Neural cell (in vitro differentiated cells): ENCODE data around the gene CRHR1. TPM values are rescaled to one million over a fixed set of nuclear protein-coding genes. Genes with fewer than 3 reads are reported as not detected.

Source experiments
- H2AFZ ChIP-seq: fragments of 200-600, 300-800 bp; sonication (generic), shearing (Covaris generic); 2 replicates; pipeline ENCODE4 v1.6.0; 2014; ENCODE audit warnings: low read depth, mild to moderate bottlenecking, antibody characterized with exemption, low read length, moderate library complexity
- H3F3A ChIP-seq: fragments of 200-600 bp; shearing (Covaris generic); 2 replicates; pipeline ENCODE4 v1.6.1; 2016; ENCODE audit warnings: mild to moderate bottlenecking, moderate library complexity, mixed read lengths, antibody characterized with exemption, low read length; ENCODE audit not compliant: insufficient read depth, poor library complexity, severe bottlenecking
- H3K27ac ChIP-seq: fragments of 200-600, 300-800 bp; sonication (generic), shearing (Covaris generic); 2 replicates; pipeline ENCODE4 v1.5.1; 2014; ENCODE audit warnings: mild to moderate bottlenecking, low read length, moderate library complexity
- H3K27me3 ChIP-seq: fragments of 300-800, 200-600 bp; sonication (generic), shearing (Covaris generic); 2 replicates; pipeline ENCODE4 v1.6.0; 2014; ENCODE audit warnings: mild to moderate bottlenecking, low read depth, low read length, moderate library complexity; ENCODE audit not compliant: insufficient read depth
- H3K36me3 ChIP-seq: fragments of 300-800, 200-600 bp; sonication (generic), shearing (Covaris generic); 2 replicates; pipeline ENCODE4 v1.5.1; 2014; ENCODE audit warnings: mild to moderate bottlenecking, antibody characterized with exemption, low read length, moderate library complexity; ENCODE audit not compliant: insufficient read depth
- H3K4me2 ChIP-seq: fragments of 300-800, 200-600 bp; sonication (generic), shearing (Covaris generic); 2 replicates; pipeline ENCODE4 v1.6.0; 2014; ENCODE audit warnings: mild to moderate bottlenecking, low read length
- H3K4me3 ChIP-seq: fragments of 300-800, 200-600 bp; sonication (generic), shearing (Covaris generic); 2 replicates; pipeline ENCODE4 v1.5.1; 2014; ENCODE audit warnings: mild to moderate bottlenecking, low read length, moderate library complexity
- H3K79me2 ChIP-seq: fragments of 200-600 bp; shearing (Covaris generic); replicated peaks from 2 replicates; pipeline ENCODE4 v1.6.0; 2014; ENCODE audit warnings: mild to moderate bottlenecking, low read length, moderate library complexity; ENCODE audit not compliant: insufficient read depth
- H3K9ac ChIP-seq: fragments of 300-800, 200-600 bp; sonication (generic), shearing (Covaris generic); 2 replicates; pipeline ENCODE4 v1.6.1; 2016; ENCODE audit warnings: mild to moderate bottlenecking, low read length, mixed read lengths
- H3K9me2 ChIP-seq: fragments of 200-600 bp; shearing (Covaris generic); 2 replicates; pipeline ENCODE4 v1.6.1; 2016; ENCODE audit warnings: mild to moderate bottlenecking, low read length, mixed read lengths; ENCODE audit not compliant: insufficient read depth
- H3K9me3 ChIP-seq: fragments of 200-600, 300-800 bp; sonication (generic), shearing (Covaris generic); 2 replicates; pipeline ENCODE4 v1.6.1; 2016; ENCODE audit warnings: mild to moderate bottlenecking, mixed run types, low read length, moderate library complexity, mixed read lengths
- H4K20me1 ChIP-seq: fragments of 200-600 bp; shearing (Covaris generic); 2 replicates; pipeline ENCODE4 v1.6.1; 2016; ENCODE audit warnings: mild to moderate bottlenecking, mixed run types; ENCODE audit not compliant: insufficient read depth
- CTCF ChIP-seq: fragments of 450-650 bp; IDR thresholded peaks from 2 replicates; pipeline ENCODE4 v1.5.1; 2014; ENCODE audit warnings: antibody characterized with exemption, mild to moderate bottlenecking, moderate library complexity; ENCODE audit not compliant: poor library complexity, severe bottlenecking
- EP300 ChIP-seq: fragments of 450-650 bp; conservative IDR thresholded peaks from 2 replicates; pipeline ENCODE4 v1.6.1; 2014; ENCODE audit warnings: antibody characterized with exemption, mild to moderate bottlenecking, moderate library complexity; ENCODE audit not compliant: poor library complexity, severe bottlenecking
- EZH2 ChIP-seq: fragments of 200-600, 300-800 bp; shearing (Covaris generic), sonication (generic); IDR thresholded peaks from 2 replicates; pipeline ENCODE4 v1.6.1; 2014; ENCODE audit warnings: antibody characterized with exemption, low read length, borderline replicate concordance, mild to moderate bottlenecking; ENCODE audit not compliant: insufficient read depth, poor library complexity, severe bottlenecking
- MXI1 ChIP-seq: fragments of 450-650 bp; conservative IDR thresholded peaks from 2 replicates; pipeline ENCODE4 v1.6.1; 2014; ENCODE audit warnings: antibody characterized with exemption, mild to moderate bottlenecking; ENCODE audit not compliant: poor library complexity, severe bottlenecking
- POLR2AphosphoS5 ChIP-seq: IDR thresholded peaks from 2 replicates; pipeline ENCODE4 v1.6.1; 2012
- RAD21 ChIP-seq: fragments of 450-650 bp; conservative IDR thresholded peaks from 2 replicates; pipeline ENCODE4 v1.6.1; 2014; ENCODE audit warnings: antibody characterized with exemption, mild to moderate bottlenecking, moderate library complexity
- REST ChIP-seq: IDR thresholded peaks from 2 replicates; pipeline ENCODE4 v1.6.1; 2012; ENCODE audit warnings: borderline replicate concordance
- SMC3 ChIP-seq: fragments of 450-650 bp; conservative IDR thresholded peaks from 2 replicates; pipeline ENCODE4 v1.6.1; 2014; ENCODE audit warnings: antibody characterized with exemption, mild to moderate bottlenecking, moderate library complexity; ENCODE audit not compliant: poor library complexity
- TAF1 ChIP-seq: IDR thresholded peaks from 2 replicates; pipeline ENCODE4 v1.6.1; 2012; ENCODE audit warnings: low read depth
- polyA plus RNA-seq: library from polyadenylated mRNA; depleted of rRNA; stranded (reverse); fragments of >200 nt; gene quantifications from 2 replicates; pipeline ENCODE4 v1.2.3, GENCODE V29; 2014

The CRHR1 gene
- polyA plus RNA-seq, 1 donor from 2014 or later = 4.5 TPM

- H3K9me2 ChIP-seq = no peaks in the 10 kb centered on the region
- no peak for TF ChIP-seq MXI1
- no peak for TF ChIP-seq EP300
- no peak for TF ChIP-seq REST
- no peak for TF ChIP-seq CTCF
- no peak for TF ChIP-seq RAD21
- TF ChIP-seq TAF1 = no peak
- no peak for TF ChIP-seq POLR2AphosphoS5
- TF ChIP-seq EZH2 = no peak
- no peak for TF ChIP-seq SMC3
- no peaks in the 10 kb centered on the region for H3K79me2 ChIP-seq
- H2AFZ ChIP-seq = no peak overlapping the region
- H3K9ac ChIP-seq = no peak overlapping the region
- no peak overlapping the region for H3K27ac ChIP-seq
- no peaks in the 10 kb centered on the region for H3F3A ChIP-seq
- H3K36me3 ChIP-seq = no peaks in the 10 kb centered on the region
- H4K20me1 ChIP-seq = no peaks in the 10 kb centered on the region
- H3K27me3 ChIP-seq = no peaks in the 10 kb centered on the region
- H3K4me2 ChIP-seq = no peak overlapping the region
- no peak overlapping the region for H3K4me3 ChIP-seq
- no peaks in the 10 kb centered on the region for H3K9me3 ChIP-seq
Measured at GRCh38 chr17:45863857-45864654, 79.9 kb downstream of the CRHR1 start.

- TF ChIP-seq REST (no peak), TAF1 (no peak), EP300 (no peak), POLR2AphosphoS5 (no peak), CTCF (no peak), EZH2 (no peak), MXI1 (no peak), SMC3 (no peak), RAD21 (no peak)
- no peaks in the 10 kb centered on the region for H3K9me3 ChIP-seq
- no peaks in the 10 kb centered on the region for H3F3A ChIP-seq
- no peaks in the 10 kb centered on the region for H3K79me2 ChIP-seq
- no peak overlapping the region for H2AFZ ChIP-seq
- no peak overlapping the region for H3K27ac ChIP-seq
- H3K4me3 ChIP-seq = no peak overlapping the region
- H3K27me3 ChIP-seq = no peaks in the 10 kb centered on the region
- no peaks in the 10 kb centered on the region for H4K20me1 ChIP-seq
- H3K9me2 ChIP-seq = no peaks in the 10 kb centered on the region
- H3K4me2 ChIP-seq = no peak overlapping the region
- no peaks in the 10 kb centered on the region for H3K36me3 ChIP-seq
- H3K9ac ChIP-seq = no peak overlapping the region
Measured at GRCh38 chr17:45867171-45867570, 83.1 kb downstream of the CRHR1 start.
